ENCODE data around the gene UGT1A4. TPM values are rescaled to one million over a fixed set of nuclear protein-coding genes. Genes with fewer than 3 reads are reported as not detected.

UGT1A4 gene
- total RNA-seq, 1 experiment from 2014 or later, result not detected

DNA sequence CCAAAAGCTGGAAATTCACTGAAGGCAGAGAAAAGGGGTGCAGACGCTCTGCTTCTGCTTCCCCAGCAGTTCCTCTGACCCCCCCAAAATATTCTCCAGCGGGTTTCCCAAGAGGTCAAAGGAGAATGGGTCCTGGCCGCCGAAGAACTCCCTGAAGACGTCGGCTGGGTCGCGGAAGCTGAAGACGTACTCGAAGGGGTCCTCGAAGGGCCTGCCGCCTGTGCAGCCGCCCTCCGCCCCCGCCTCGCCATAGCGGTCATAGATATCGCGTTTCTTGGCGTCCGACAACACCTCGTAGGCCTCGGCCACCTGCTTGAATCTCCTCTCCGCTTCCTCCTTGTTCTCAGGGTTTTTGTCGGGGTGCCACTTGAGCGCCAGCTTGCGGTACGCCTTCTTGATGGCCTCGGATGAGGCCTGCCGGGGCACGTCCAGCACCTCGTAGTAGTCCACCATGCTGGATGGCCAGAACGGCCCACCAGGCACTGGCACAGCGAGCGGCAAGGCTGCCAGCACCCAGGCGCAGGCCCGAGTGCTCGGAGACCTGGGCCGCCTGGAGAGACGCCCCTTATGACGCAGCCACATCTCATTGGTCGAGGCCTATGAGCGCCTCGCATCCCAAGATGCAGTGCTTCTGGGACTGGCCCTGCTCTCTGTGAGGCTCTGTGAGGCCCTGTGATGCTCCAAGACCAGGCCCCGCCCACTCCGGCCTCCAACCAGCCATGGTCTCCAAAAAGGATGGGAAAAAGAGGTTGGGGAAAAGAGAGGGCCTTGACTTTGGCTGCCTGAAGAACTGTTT is 25.1 kb downstream of the UGT1A4 start:
- Histone ChIP-seq H2BK12ac (ENCODE audit: insufficient read length, low read depth, low read length) (no peak overlapping the region), H3K9me3 (ENCODE audit: control insufficient read depth, low read depth, low read length) (no peaks in the 10 kb centered on the region), H3K9ac (ENCODE audit: extremely low read depth, insufficient read length, low read length) (no peak overlapping the region), H2BK5ac (ENCODE audit: insufficient read length, low read length) (no peak overlapping the region), H2AK5ac (ENCODE audit: insufficient read length, low read length) (no peak overlapping the region), H2BK20ac (ENCODE audit: low read depth, low read length, poor library complexity, severe bottlenecking) (no peak overlapping the region), H4K5ac (ENCODE audit: insufficient read length, low read depth, low read length) (no peak overlapping the region), H2AFZ (ENCODE audit: low read length) (no peak overlapping the region), H3K14ac (ENCODE audit: insufficient read depth, low read length) (no peak overlapping the region; the same call in 1 of the 2 replicates), H3K27me3 (ENCODE audit: insufficient read depth, low read length) (no peaks in the 10 kb centered on the region), H3K27ac (ENCODE audit: insufficient read length, low read depth, low read length) (no peak overlapping the region), H3K79me2 (ENCODE audit: insufficient read depth, low read length) (no peaks in the 10 kb centered on the region), H3K4me2 (ENCODE audit: insufficient read depth, insufficient read length, low read length) (no peak overlapping the region), H3K56ac (ENCODE audit: insufficient read length, low read depth, low read length) (no peak overlapping the region), H3K18ac (ENCODE audit: insufficient read length, low read depth, low read length) (no peak overlapping the region), H3K4ac (ENCODE audit: low read depth, low read length) (no peak overlapping the region), H3K4me1 (ENCODE audit: insufficient read depth, low read length) (no peaks in the 10 kb centered on the region), H3T11ph (ENCODE audit: low read length) (no peak overlapping the region), H3K23ac (ENCODE audit: insufficient read length, low read depth, low read length) (no peak overlapping the region), H3K23me2 (ENCODE audit: insufficient read length, low read depth, low read length, poor library complexity, severe bottlenecking) (no peaks in the 10 kb centered on the region), H4K91ac (ENCODE audit: insufficient read length, low read depth, low read length) (no peak overlapping the region), H3K79me1 (ENCODE audit: insufficient read depth, low read depth, low read length, poor library complexity, severe bottlenecking) (no peaks in the 10 kb centered on the region), H4K20me1 (ENCODE audit: control insufficient read depth, insufficient read depth, insufficient read length) (no peaks in the 10 kb centered on the region), H4K8ac (replicated peaks; ENCODE audit: insufficient read length, low read depth, low read length) (no peak overlapping the region), H2BK15ac (ENCODE audit: low read depth, low read length) (no peak overlapping the region), H2BK120ac (ENCODE audit: low read depth, low read length, poor library complexity, severe bottlenecking) (no peak overlapping the region)
- H3K4me3 Mint-ChIP-seq, result no peak overlapping the region
- H3K27ac Mint-ChIP-seq, result no peak overlapping the region
- H3K36me3 Mint-ChIP-seq (ENCODE audit: insufficient read depth in 1 of 3, low read depth in 3 of 3), result peaks cover 0 to 3% (median 0%) of the 10 kb centered on the region in 3 experiments; a peak in 1 of 7 replicates
- no peak for TF ChIP-seq CTCF (conservative IDR thresholded peaks at IDR 0.05)
- H3K27me3 Mint-ChIP-seq (ENCODE audit: low read depth), result peaks cover 6% of the 10 kb centered on the region
- H3K9me3 Mint-ChIP-seq, result peaks cover 11 to 16% of the 10 kb centered on the region in 2 experiments
- no peak for DNase-seq
- no CpG with 5 or more reads among the region's 46 CpGs for WGBS (ENCODE audit: extremely low coverage, insufficient read length, low lambda C conversion rate)
- no peaks in the 10 kb centered on the region for H3K4me1 Mint-ChIP-seq
